Umbilical cord (tissue), 2 donors: ENCODE data around the gene OPCML. TPM values are rescaled to one million over a fixed set of nuclear protein-coding genes. Genes with fewer than 3 reads are reported as not detected.

Experiments used
- DNase-seq: peaks from one replicate; pipeline ENCODE4 v3.0.0-alpha.2; 2015; ENCODE audit warnings: low spot score
- total RNA-seq: library from RNA; depleted of rRNA; stranded (reverse); fragments of >200 nt; gene quantifications from one replicate; pipeline ENCODE4 v1.2.3, GENCODE V29; 2014; ENCODE audit warnings: low replicate concordance; ENCODE audit not compliant: insufficient read depth

The OPCML gene
- total RNA-seq, 1 donor from 2014 or later: 4.8 TPM

- no peak for DNase-seq
Measured at GRCh38 chr11:132578580-132578979, 953.7 kb downstream of the OPCML start.

GRCh38 chr11:132576706-132577105, 955.6 kb downstream of the OPCML start:
- peak; percentile 35 for DNase-seq

GRCh38 chr11:132564091-132564885, 968.0 kb downstream of the OPCML start:
- no peak for DNase-seq

- no peak for DNase-seq
Measured at GRCh38 chr11:132563050-132563449, 969.3 kb downstream of the OPCML start.

GRCh38 chr11:132561937-132562336, 970.4 kb downstream of the OPCML start:
- DNase-seq: no peak

GRCh38 chr11:132559331-132560036, 972.8 kb downstream of the OPCML start:
- DNase-seq: no peak

- DNase-seq: no peak
Measured at GRCh38 chr11:132556316-132556715, 976.0 kb downstream of the OPCML start.

GRCh38 chr11:132555617-132556016, 976.7 kb downstream of the OPCML start:
- DNase-seq: no peak

- DNase-seq: no peak
Measured at GRCh38 chr11:132551016-132551415, 981.3 kb downstream of the OPCML start.

- no peak for DNase-seq
Measured at GRCh38 chr11:132549561-132549960, 982.7 kb downstream of the OPCML start.

- DNase-seq: no peak
Measured at GRCh38 chr11:132549001-132549400, 983.3 kb downstream of the OPCML start.

GRCh38 chr11:132544007-132544406, 988.3 kb downstream of the OPCML start:
- no peak for DNase-seq

GRCh38 chr11:132541794-132542193, 990.5 kb downstream of the OPCML start:
- no peak for DNase-seq

GRCh38 chr11:132540581-132540980, 991.7 kb downstream of the OPCML start:
- DNase-seq: no peak

GRCh38 chr11:132539590-132540368, 992.5 kb downstream of the OPCML start:
- DNase-seq: no peak

- DNase-seq: no peak
Measured at GRCh38 chr11:132538642-132539041, 993.7 kb downstream of the OPCML start.

- no peak for DNase-seq
Measured at GRCh38 chr11:132535830-132536229, 996.5 kb downstream of the OPCML start.

GRCh38 chr11:132531921-132532320, 1000.4 kb downstream of the OPCML start:
- peak; percentile 31 for DNase-seq

GRCh38 chr11:132528181-132528580, 1004.1 kb downstream of the OPCML start:
- DNase-seq: peak; percentile 7

GRCh38 chr11:132523929-132524328, 1008.4 kb downstream of the OPCML start:
- no peak for DNase-seq

- DNase-seq: no peak
Measured at GRCh38 chr11:132520199-132520598, 1012.1 kb downstream of the OPCML start.

GRCh38 chr11:132519241-132519815, 1013.0 kb downstream of the OPCML start:
- DNase-seq: no peak
